ENCODE data around the gene ATP10A. TPM values are rescaled to one million over a fixed set of nuclear protein-coding genes. Genes with fewer than 3 reads are reported as not detected.

The ATP10A gene
- total and polyA plus RNA-seq, 9 of the 15 experiments (the other 6 are each of a cell fraction or from before 2014, with no cell fraction given), result 0.09 TPM; not detected in 8

DNA sequence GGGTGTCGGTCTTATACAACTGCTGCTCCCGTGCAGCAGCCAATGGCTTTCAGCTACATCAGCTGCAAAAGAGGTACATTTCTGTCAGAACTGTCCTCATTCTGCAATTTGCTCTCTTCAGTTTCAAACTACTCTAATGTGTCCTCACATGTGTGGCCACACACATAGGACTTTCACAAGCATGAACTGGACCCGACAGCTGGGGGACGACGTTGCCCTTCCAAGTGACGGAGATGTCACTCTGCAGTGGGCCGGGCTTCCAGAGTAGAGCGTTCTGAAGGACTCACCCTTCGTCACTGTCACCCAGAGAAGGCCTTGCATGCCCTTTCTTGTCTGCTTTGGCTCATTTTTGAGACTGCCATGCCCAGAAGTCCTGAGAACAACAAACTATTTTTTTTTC is 189.8 kb downstream of the ATP10A start (continued):
- TF ChIP-seq, protein P1, sequence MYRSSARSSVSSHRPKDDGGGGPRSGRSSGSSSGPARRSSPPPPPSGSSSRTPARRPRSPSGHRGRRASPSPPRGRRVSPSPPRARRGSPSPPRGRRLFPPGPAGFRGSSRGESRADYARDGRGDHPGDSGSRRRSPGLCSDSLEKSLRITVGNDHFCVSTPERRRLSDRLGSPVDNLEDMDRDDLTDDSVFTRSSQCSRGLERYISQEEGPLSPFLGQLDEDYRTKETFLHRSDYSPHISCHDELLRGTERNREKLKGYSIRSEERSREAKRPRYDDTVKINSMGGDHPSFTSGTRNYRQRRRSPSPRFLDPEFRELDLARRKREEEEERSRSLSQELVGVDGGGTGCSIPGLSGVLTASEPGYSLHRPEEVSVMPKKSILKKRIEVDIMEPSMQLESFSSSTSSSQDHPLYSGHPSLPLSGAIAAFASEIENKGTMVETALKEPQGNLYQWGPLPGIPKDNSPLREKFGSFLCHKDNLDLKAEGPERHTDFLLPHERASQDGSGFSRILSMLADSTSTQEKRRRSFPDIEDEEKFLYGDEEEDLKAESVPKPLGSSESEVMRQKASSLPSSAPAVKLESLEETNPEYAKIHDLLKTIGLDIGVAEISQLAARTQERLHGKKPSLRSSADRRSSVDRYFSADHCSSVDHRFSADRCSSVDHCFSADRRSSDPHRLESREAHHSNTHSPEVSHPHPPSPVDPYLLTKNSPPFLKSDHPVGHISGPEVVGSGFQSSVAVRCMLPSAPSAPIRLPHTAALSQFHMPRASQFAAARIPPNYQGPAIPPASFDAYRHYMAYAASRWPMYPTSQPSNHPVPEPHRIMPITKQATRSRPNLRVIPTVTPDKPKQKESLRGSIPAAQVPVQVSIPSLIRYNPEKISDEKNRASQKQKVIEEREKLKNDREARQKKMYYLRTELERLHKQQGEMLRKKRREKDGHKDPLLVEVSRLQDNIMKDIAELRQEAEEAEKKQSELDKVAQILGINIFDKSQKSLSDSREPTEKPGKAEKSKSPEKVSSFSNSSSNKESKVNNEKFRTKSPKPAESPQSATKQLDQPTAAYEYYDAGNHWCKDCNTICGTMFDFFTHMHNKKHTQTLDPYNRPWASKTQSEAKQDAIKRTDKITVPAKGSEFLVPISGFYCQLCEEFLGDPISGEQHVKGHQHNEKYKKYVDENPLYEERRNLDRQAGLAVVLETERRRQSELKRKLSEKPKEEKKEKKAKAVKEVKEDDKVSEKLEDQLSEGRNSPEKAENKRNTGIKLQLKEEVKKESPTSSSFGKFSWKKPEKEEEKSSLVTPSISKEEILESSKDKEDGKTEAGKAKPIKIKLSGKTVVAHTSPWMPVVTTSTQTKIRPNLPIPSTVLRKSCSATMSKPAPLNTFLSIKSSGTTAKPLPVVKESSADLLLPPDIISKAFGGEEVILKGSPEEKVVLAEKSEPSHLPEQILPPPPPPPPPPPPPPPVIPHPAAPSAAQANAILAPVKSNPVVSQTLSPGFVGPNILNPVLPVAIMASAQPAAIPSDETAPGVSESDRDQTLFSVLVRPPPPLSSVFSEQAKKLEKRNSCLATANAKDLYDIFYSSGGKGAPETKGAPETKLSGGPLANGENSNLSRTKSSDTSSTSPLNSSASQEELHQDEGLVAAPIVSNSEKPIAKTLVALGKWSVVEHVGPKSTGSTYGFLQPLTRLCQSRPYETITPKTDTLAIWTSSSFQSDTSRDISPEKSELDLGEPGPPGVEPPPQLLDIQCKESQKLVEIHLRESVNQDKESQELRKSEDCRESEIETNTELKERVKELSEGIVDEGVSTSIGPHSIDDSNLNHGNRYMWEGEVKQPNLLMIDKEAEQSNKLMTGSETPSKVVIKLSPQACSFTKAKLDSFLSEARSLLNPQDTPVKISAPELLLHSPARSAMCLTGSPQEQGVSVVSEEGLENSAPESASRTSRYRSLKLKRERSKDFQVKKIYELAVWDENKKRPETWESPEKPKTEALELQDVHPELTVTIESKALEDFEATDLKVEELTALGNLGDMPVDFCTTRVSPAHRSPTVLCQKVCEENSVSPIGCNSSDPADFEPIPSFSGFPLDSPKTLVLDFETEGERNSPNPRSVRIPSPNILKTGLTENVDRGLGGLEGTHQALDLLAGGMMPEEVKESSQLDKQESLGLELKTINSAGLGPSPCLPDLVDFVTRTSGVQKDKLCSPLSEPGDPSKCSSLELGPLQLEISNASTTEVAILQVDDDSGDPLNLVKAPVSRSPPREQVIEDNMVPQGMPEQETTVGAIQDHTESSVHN (IDR thresholded peaks at IDR 0.05; ENCODE audit: borderline replicate concordance in 1 of 2, low read depth in 1 of 2), result no peak

DNA sequence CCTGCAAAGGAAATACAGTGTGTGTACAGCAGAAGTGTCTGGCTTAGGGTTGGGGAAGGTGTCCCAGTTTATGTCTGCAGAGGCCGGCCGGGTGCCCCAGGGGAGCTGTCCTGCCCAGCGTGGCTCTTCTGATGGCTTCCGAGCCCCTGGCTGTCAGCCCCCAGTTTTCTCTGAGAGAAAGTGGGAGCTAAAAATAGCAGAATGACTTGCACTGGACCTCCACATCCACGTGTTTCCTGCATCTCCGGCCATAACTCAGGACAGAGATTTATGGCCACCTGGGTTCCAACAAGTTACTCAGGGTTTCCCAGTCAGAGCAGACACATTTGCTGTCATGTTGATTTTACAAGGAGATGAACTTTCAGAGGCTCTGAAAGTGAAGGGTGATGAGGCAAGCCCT is 192.0 kb downstream of the ATP10A start:
- WGBS (ENCODE audit: insufficient coverage, low coverage, missing lambda C conversion rate), result 0% methylated on average over 6 of the region's 6 CpGs
- POLR2A ChIA-PET, result interaction anchor here (0.6 kb wide), 1 partner anchor 275 kb away, joined by 3 read pairs; no protein-coding TSS in a partner anchor

More for the DNA sequence above, 192.0 kb downstream of the ATP10A start:
- DNase-seq (ENCODE audit: extremely low read depth in 1 of 4, low spot score in 3 of 4) (no peak), ATAC-seq (no peak), FAIRE-seq (no peak)
- H3K9me1 ChIP-seq (ENCODE audit: control insufficient read depth, insufficient read depth, low read length), result no peaks in the 10 kb centered on the region
- H2AFZ ChIP-seq (ENCODE audit: low read depth, low read length), result no peak overlapping the region
- H3K79me2 ChIP-seq (ENCODE audit: control insufficient read depth, insufficient read depth, low read length), result no peaks in the 10 kb centered on the region
- H3K9ac ChIP-seq (ENCODE audit: insufficient read depth in 1 of 2, low read depth in 2 of 2, low read length in 2 of 2), result no peak overlapping the region
- CTCF ChIA-PET (ENCODE audit: low intra/inter-chr PET ratio), result no interaction called here
- no peaks in the 10 kb centered on the region; the same call in 1 of the 2 replicates for H4K20me1 ChIP-seq (replicated peaks; ENCODE audit: control insufficient read depth, insufficient read depth, low read length)
- H3K4me1 ChIP-seq (replicated peaks in 1 of 2; ENCODE audit: control insufficient read depth in 2 of 2, insufficient read depth in 2 of 2, low read length in 2 of 2), result no peaks in the 10 kb centered on the region
- H3K36me3 ChIP-seq (ENCODE audit: control insufficient read depth, insufficient read depth, low read length), result no peaks in the 10 kb centered on the region
- TF ChIP-seq SNRNP70 (optimal IDR thresholded peaks at IDR 0.05; ENCODE audit: low read depth, low read length) (no peak), HNRNPK (IDR thresholded peaks at IDR 0.05; ENCODE audit: low read depth, low read length, poor library complexity, severe bottlenecking) (no peak), ETV5 (CRISPR knock-in tag; IDR thresholded peaks at IDR 0.05; ENCODE audit: low read depth) (no peak), XRCC3 (IDR thresholded peaks at IDR 0.05) (no peak), TAF7 (tag; IDR thresholded peaks at IDR 0.05) (no peak), RFX1 (IDR thresholded peaks at IDR 0.05) (no peak)
- TF ChIP-seq, protein P2, sequence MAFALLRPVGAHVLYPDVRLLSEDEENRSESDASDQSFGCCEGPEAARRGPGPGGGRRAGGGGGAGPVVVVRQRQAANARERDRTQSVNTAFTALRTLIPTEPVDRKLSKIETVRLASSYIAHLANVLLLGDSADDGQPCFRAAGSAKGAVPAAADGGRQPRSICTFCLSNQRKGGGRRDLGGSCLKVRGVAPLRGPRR (CRISPR knock-in tag; IDR thresholded peaks at IDR 0.05), result no peak
- TF ChIP-seq, protein P3, sequence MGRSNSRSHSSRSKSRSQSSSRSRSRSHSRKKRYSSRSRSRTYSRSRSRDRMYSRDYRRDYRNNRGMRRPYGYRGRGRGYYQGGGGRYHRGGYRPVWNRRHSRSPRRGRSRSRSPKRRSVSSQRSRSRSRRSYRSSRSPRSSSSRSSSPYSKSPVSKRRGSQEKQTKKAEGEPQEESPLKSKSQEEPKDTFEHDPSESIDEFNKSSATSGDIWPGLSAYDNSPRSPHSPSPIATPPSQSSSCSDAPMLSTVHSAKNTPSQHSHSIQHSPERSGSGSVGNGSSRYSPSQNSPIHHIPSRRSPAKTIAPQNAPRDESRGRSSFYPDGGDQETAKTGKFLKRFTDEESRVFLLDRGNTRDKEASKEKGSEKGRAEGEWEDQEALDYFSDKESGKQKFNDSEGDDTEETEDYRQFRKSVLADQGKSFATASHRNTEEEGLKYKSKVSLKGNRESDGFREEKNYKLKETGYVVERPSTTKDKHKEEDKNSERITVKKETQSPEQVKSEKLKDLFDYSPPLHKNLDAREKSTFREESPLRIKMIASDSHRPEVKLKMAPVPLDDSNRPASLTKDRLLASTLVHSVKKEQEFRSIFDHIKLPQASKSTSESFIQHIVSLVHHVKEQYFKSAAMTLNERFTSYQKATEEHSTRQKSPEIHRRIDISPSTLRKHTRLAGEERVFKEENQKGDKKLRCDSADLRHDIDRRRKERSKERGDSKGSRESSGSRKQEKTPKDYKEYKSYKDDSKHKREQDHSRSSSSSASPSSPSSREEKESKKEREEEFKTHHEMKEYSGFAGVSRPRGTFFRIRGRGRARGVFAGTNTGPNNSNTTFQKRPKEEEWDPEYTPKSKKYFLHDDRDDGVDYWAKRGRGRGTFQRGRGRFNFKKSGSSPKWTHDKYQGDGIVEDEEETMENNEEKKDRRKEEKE (IDR thresholded peaks at IDR 0.05; ENCODE audit: borderline replicate concordance in 1 of 2, control insufficient read depth in 1 of 2, low read depth in 2 of 2, low read length in 1 of 2), result no peak
- H3K9me3 ChIP-seq (replicated peaks; ENCODE audit: control insufficient read depth, insufficient read depth, low read depth, low read length), result no peaks in the 10 kb centered on the region
- in situ Hi-C loops (cut with MboI), result no loop called here
- H3K4me2 ChIP-seq (ENCODE audit: insufficient read depth, low read length), result no peak overlapping the region
- no peak overlapping the region for H3K4me3 ChIP-seq
- intact Hi-C loops (cut with micrococcal nuclease), result no loop called here
- H3K27ac ChIP-seq (ENCODE audit: extremely low read depth, low read depth, low read length), result no peak overlapping the region
- BruUV-seq (replicated peaks), result no TSS peak
- H3K27me3 ChIP-seq (ENCODE audit: control insufficient read depth in 2 of 2, insufficient read depth in 2 of 2, low read length in 2 of 2), result peaks cover 2 to 39% of the 10 kb centered on the region in 2 experiments; a peak in 4 of 5 replicates
